ENCODE data around the gene CSK. TPM values are rescaled to one million over a fixed set of nuclear protein-coding genes. Genes with fewer than 3 reads are reported as not detected.

Gene CSK
- total and polyA plus RNA-seq, 2 donors (not counting 1 experiment from before 2014, with no cell fraction given): 325 to 651 TPM

DNA sequence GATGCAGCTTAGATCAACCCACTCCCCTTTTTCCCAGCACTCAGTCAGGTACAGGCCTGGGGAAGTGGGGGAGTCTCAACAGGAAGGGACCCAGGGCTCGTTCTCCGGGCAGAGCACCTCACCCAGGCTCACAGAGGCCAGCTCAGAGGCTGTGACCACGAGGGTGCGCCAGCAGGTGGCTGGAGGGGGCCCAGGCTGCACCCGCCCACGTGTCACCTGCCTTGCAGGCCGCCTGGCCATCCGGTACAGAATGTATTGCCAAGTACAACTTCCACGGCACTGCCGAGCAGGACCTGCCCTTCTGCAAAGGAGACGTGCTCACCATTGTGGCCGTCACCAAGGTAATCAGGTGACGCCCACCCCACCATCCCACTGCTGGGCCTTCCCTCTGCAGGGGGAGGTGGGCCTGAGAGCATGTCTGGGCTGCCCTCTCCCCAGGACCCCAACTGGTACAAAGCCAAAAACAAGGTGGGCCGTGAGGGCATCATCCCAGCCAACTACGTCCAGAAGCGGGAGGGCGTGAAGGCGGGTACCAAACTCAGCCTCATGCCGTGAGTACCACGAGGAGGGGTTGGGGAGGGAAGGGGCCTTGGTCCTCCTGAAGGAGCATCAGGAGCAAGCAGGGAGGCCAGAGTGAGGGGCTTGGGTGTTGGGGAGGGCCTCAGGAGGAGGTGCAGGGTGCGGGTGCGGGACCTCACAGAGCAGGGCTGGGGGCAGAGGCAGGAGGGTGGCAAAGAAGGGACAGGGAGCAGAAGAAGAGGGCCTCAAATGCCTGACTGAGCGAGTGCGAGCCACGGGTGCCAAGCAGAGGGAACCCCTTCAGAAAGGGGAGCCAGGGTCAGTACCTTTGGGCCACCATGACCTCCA, 16.7 kb downstream of the CSK start:
- H3K27me3 ChIP-seq (replicated peaks in 1 of 4; ENCODE audit: control extremely low read depth in 1 of 4, control insufficient read depth in 3 of 4, insufficient read depth in 4 of 4, low read length in 3 of 4): no peaks in the 10 kb centered on the region
- no peak for DNase-seq
- H3K9me3 ChIP-seq (ENCODE audit: control extremely low read depth in 1 of 3, control insufficient read depth in 2 of 3, insufficient read depth in 1 of 3, low read length in 2 of 3): no peaks in the 10 kb centered on the region
- ATAC-seq (ENCODE audit: low read depth): no peak
- POLR2A ChIA-PET: interaction anchor here (1.1 to 15.8 kb wide), 5 partner anchors 8 to 45 kb away, joined by 3 to 572 read pairs (median 12); partner anchors contain the start of gene CSK
- H3K27ac ChIP-seq (ENCODE audit: low read length in 2 of 2): peak overlapping the region; percentile 89 to 93
- no peak overlapping the region for H3K4me3 ChIP-seq (ENCODE audit: control extremely low read depth in 1 of 5, extremely low read depth in 1 of 5, insufficient read depth in 1 of 5, low read depth in 2 of 5, low read length in 4 of 5)
- Mint-ChIP-seq H3K9me3 (ENCODE audit: insufficient read depth) (no peaks in the 10 kb centered on the region), H3K4me3 (peak overlapping the region; percentile 61), H3K27ac (peak overlapping the region; percentile 90), H3K27me3 (no peaks in the 10 kb centered on the region), H3K4me1 (peaks cover 60% of the 10 kb centered on the region)
- H3K9ac ChIP-seq (ENCODE audit: low read length): no peak overlapping the region
- H4K20me1 ChIP-seq (ENCODE audit: control insufficient read depth, insufficient read depth, low read length, poor library complexity, severe bottlenecking): peaks cover 95% of the 10 kb centered on the region
- H3K4me2 ChIP-seq (replicated peaks; ENCODE audit: low read depth, low read length, poor library complexity, severe bottlenecking): peak overlapping the region; percentile 62
- H3K79me2 ChIP-seq (ENCODE audit: control insufficient read depth, insufficient read depth, low read length): peaks cover 78% of the 10 kb centered on the region
- intact Hi-C loops (cut with micrococcal nuclease): no loop called here
- peaks cover 0 to 91% of the 10 kb centered on the region in 2 experiments for H3K36me3 ChIP-seq (replicated peaks in 1 of 2; ENCODE audit: control extremely low read depth in 1 of 2, control insufficient read depth in 1 of 2, extremely low read depth in 1 of 2, insufficient read depth in 2 of 2, low read length in 1 of 2)
- TF ChIP-seq, protein P1, sequence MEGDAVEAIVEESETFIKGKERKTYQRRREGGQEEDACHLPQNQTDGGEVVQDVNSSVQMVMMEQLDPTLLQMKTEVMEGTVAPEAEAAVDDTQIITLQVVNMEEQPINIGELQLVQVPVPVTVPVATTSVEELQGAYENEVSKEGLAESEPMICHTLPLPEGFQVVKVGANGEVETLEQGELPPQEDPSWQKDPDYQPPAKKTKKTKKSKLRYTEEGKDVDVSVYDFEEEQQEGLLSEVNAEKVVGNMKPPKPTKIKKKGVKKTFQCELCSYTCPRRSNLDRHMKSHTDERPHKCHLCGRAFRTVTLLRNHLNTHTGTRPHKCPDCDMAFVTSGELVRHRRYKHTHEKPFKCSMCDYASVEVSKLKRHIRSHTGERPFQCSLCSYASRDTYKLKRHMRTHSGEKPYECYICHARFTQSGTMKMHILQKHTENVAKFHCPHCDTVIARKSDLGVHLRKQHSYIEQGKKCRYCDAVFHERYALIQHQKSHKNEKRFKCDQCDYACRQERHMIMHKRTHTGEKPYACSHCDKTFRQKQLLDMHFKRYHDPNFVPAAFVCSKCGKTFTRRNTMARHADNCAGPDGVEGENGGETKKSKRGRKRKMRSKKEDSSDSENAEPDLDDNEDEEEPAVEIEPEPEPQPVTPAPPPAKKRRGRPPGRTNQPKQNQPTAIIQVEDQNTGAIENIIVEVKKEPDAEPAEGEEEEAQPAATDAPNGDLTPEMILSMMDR (IDR thresholded peaks at IDR 0.05): no peak
- TF ChIP-seq EZH2 (IDR thresholded peaks at IDR 0.05; ENCODE audit: borderline replicate concordance, insufficient read depth, low read depth, low read length, poor library complexity, severe bottlenecking): no peak
- CTCF ChIA-PET: interaction anchor here (0.6 to 37.1 kb wide), 20 partner anchors 8 to 398 kb away, joined by 3 to 2548 read pairs (median 4); partner anchors contain the start of genes CLK3, CSK, FAM219B and MPI
- H3K4me1 ChIP-seq (ENCODE audit: control insufficient read depth in 2 of 2, insufficient read depth in 2 of 2, low read length in 2 of 2): peaks cover 70 to 74% of the 10 kb centered on the region in 2 donors
- H2AFZ ChIP-seq (ENCODE audit: insufficient read depth, low read depth, low read length, poor library complexity, severe bottlenecking): no peak overlapping the region
- WGBS (ENCODE audit: insufficient coverage): 62% methylated on average over 25 of the region's 25 CpGs

Data from B cell (primary cell).